Measurements from ENCODE around the gene PARD3.

DNA sequence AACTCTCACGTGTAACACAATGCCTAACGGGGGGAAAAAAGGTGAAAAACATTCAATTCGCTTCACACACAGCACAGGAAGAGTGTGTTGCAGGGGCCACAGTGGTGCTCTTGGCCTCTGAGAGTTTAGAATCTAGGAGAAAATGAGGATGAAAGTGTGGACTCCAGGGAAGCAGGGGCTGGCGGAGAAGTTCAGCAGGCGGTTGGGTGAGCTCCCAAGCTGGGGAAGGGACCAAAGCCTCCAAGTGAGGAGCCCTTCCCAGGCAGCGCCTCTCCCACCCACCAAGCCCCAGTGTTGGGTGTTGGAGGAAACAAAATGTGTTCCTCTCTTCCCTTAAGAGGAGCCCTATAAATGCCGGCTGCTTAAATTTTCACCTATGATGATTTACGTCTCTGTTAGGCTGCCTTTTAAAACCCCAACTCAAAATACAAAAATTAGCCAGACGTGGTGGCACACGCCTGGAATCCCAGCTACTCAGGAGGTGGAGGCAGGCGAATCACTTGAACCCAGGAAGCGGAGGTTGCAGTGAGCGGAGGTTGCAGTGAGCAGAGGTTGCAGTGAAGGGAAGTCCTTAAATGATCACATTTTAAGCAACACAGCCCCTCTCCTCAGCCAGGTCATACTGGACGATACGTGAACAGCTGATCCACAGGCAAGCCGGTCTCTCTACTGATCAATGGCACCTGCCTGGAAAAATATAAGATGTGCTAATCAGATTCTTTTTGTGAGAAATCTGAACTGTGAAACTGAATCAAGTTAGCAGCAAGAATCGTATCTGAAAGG lies 735.2 kb downstream of the PARD3 start:
- no peak for TF ChIP-seq ZNF384 (IDR thresholded peaks at IDR 0.05)
- TF ChIP-seq L3MBTL2 (conservative IDR thresholded peaks at IDR 0.05) = no peak
- no peak for TF ChIP-seq SUZ12 (IDR thresholded peaks at IDR 0.05)
- TF ChIP-seq SP1 (IDR thresholded peaks at IDR 0.05) = no peak
- no peak for TF ChIP-seq NFRKB (IDR thresholded peaks at IDR 0.05)
